HG03175 (cell line): Measurements from ENCODE around the gene SERGEF.

Source experiments
- ATAC-seq: cut with Tn5 transposase; IDR thresholded peaks from one replicate; pipeline ENCODE4 v1.9.1; 2021; ENCODE audit warnings: mild to moderate bottlenecking, moderate library complexity; ENCODE audit not compliant: unreplicated experiment

SERGEF gene

DNA sequence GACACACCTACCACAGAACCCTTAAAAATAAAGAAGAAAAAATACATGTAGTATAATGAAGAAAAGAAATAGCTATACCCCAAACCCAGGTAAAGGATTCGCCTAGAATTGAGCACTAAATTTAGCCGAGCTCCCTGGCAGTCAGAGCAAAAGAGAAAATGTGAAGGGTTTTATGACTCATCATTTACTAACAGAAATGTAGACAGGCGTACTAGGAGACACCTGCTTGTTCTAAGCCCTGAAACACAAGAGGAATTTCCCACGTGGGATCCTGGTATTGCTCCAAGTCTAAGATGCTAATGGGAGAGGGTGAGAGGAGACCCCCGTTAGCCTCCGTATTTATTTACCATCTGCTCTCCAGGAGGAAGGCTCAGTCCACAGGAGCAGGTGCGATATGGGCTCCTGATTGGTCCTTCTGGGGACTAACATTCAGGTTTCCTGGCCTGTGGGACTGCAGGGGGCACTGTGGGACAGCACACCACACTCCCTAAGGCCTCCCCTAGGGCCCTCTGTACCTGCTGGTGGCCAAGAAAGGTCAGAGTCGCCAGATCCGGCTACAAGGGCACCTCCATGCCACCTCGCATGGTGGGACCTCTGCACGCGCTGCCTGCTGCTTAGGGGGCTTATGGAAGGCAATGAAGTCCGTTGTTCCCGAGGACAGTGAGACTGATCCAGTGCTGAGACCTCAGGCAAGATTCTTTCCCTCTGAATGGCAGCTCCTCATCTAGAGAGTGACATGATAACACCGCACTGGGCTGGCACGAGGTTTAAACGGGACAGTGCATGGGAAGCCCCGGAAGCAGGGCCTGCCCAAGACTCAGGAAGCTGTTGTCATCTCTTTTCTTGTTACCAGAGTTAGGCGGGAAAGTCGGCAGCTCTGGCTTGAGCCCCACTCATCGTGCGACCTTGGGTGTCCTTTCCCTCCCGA lies 252.5 kb downstream of the SERGEF start:
- ATAC-seq: peak; percentile 75

DNA sequence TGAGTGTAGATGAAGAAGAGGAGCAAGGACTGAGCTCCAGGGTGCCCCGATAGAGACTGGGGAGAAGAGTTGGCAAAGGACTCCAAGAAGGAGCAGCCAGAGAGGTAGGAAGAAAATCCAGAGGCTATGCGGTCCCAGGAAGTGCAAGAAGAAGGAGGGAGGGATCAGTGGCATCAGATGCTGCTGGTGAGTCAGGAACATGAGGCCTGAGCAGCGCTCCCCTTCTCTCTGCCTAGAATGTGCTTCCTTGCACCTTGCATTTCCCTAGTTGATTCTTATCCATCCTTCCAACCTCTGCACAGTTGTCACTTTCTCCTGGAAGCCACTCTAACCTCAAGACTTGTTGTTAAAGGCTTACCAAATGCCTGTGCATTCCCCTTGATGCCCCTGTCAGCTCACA lies 257.0 kb downstream of the SERGEF start:
- no peak for ATAC-seq

DNA sequence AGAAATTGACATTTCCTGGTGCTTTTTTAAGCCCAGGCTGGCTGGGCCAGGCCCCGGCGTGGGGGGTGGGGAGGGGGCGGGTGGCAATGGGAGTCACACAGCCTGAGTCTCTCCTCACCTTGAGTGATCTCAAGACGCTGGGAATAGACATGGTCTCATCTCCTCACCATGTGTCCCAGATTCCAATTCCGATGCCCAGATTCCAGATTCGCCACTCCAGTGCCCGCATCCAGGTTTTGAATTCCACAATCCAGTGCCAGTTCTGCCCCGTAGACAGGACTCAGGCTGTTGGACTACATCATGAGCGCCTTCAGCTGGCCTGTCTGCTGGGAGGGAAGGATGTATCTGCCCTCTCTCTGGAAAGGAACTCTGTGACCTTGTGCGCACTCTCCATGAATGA lies 259.2 kb downstream of the SERGEF start:
- no peak for ATAC-seq

DNA sequence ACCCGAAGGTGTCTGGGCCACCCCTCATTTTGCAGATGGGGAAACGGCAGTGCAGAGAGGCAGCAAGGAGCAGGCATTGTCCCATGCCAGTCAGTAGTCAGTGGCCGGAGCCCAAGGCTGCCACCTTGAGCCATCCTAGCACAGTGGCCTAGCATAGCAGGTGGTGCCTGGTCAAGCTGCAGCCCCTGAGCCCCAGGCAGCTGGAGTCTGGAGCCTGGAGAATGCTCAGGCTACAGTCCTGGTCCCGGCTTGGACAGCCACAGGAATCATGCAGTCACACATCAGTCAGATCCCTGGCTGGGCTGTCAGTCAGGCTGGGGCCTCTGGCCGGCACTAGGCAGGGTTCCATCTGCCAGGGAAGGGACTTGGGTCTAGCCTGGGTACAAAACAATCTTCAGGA lies 259.7 kb downstream of the SERGEF start:
- no peak for ATAC-seq

DNA sequence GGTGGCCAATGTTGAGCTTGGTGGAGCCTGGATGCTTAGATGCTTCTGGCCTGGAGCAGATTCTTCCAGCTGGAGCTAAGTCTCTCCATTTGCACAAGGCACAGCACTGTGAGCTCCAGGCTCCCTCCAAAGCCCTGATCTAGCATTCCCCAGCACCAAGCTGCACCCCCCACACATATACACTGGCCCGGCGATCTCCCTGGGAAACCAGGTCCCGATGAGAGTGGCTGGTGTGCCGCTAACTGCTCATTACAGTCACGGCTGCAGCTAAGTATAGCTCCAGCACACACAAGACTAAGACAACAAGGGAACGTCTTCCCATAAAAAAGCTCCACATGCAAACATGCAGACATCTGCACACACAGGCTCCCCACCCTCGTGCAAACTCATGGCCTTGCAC lies 260.7 kb downstream of the SERGEF start:
- ATAC-seq: no peak

DNA sequence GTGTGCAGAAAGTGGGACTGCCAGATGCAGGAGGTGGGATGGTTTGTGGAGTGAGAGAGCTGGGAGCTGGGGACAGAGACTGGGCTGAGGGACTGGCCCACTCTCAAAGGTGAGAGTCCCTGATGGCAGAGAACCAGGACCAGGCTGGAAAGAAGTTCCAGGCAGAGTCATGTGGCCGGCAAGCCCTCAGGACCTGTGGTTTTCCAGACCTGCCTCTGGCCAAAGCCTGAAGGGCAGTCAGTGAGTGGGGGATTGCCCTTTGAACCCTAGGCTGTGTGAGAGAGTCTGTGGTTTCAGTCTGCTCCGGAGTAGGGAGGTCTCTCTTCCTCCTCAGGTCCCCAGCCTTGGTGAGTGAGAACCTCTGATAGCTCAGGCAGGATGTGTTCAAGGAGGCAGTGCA lies 261.3 kb downstream of the SERGEF start:
- ATAC-seq: no peak

DNA sequence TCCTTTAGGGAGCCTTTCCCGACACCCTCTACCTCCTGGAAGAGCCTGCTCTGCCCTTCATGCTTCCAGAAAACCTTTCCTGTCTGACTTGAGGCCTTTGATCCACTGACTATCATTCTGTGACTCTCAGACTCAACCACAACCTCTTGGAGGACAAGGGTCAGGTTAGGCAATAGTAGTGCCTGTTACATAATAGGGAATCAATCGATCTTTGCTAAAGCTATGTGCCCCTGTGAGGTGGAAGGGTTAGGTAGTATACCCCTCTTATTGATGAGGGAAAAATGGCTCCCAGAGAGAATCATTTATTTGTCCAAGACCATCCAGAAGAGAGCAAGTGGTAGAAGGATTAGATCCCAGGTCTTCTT lies 262.1 kb downstream of the SERGEF start:
- ATAC-seq: no peak

DNA sequence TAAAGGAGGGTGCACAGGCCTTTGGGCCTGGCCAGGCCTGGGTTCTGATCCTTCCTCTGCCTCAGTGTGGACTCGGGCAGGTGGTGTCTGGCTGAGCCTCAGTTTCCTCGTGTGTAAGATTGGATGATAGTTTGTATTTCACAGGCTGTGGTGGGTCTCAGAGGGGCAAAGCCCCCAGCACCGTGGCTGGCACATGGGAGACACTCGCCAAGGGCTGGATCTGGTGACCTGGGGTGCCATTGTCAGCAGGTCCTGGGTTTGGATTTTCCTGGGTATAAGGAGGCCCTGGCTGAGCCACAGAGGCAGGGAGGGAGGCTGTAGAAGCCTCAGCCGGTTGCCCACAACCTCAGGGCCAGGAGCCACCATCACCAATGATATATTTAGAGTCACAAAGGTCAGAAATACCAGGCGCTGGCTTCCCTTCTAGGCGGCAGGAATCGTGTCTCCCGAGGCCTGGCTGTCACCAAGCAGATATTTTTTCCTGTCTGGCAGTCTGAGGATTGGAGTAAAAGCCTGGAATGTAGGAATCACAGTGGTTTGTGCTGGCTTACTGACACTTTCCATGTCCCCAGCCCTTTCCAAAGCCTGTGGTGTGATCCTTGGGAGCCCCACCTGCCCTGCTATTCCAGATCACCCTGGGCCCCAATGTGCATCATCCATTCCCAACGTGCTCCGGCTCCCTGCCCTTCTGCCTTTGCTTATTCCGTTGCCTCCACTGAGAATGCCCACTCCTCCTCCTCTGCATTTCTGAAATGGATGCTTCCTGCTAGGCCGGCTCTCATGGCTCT lies 262.6 kb downstream of the SERGEF start:
- no peak for ATAC-seq

DNA sequence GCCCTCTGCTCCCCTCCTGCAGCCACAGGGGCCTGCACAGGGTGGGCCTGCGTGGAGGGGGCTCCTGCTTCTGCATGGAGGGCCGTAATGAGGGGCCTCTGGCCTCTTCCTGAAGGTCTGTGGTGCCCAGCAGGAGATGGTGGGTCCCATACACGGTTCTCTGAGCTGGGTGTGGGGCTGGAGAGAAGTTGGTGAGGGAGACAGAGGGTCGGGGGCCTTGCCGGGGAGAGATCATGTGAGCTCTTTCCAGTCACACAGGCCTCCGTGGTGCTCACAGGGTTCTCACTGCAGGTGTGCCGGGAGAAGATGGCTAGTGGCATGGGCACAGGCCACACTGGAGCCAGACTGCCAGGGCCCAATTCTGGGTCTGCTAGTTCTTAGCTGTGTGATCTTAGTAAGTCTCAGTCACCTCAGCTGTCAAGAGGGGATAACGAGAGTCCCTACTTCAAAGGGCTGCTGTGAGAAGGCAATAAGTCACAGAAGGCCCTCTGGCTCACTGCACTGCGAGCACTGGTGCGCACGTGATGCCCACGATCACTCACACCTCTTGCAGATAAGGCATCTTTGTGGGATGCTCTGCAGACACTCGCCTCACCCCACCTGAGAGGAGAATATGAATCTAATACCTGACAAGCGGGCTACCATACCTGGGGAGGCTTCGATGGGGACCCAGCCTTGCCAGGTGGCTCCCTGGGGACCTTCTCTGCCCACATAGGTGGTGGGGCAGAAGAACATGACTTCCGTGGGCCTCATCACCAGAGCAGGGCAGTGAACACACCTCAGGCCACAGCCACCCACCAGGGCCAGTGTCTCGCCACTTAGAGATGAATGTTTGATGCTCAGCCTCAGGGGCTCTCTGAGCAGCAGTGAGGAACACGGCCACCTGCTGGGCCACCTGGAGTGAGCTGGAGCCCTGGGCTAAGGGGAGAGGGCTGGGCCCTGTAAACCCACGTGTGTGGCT lies 263.8 kb downstream of the SERGEF start:
- no peak for ATAC-seq

DNA sequence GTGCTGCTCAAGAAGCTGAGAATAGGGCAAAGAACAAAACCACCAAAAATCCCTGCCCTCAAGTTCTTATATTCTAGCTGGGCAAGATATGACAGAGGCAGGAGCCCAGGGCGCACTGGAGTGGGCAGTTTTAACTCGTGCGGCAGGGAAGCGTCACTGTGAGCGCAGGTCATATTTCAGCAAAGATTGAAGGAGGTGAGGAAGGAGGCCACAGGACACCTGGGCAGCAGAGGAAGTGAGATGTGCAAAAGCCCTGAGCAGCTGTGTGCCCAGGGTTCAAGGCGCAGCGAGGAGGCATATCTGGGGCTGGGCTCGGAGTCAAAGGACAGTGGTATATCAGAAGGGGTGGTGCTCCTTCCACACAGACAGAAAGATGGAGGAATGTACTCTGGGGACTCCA lies 264.8 kb downstream of the SERGEF start:
- no peak for ATAC-seq

DNA sequence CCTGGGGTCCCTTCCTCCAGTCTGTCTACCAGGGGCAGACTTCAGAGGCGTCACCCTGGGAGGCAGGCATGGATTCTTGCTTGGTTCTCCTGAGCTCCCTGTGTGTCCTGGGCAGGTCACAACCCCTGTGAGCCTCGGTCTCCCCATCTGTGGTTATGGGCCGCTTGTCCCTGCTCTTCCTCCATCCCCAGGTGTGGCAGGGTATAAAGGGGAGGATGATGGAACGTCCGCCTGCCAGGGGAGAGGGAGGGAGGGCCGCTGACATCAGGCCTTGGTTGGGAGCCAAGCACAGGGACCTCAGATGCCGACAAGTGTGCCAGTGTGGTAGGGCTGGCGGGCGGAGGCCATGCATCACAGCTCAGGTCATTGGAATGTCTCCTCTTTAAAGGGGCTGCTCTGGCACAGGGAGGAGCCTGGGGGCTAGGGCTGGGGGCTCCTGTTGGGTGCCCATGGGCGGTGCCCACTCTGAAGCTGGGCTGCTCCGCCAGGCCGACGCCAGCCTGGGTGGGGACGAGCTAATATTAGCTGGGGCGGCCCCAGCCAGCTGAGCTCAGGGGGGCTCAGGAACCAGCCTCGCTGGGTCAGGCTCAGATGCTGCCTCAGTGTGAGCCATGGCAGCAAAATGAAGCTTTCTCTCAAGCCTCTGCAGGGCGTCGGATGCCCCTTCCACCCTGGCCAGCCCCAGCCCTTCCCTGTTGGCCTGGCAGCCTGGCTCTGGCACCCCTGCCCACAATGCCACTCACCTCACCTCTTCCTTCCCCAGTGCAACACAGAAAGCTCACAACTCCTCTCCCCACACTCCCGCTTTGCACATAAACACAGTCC lies 265.5 kb downstream of the SERGEF start:
- ATAC-seq: no peak

DNA sequence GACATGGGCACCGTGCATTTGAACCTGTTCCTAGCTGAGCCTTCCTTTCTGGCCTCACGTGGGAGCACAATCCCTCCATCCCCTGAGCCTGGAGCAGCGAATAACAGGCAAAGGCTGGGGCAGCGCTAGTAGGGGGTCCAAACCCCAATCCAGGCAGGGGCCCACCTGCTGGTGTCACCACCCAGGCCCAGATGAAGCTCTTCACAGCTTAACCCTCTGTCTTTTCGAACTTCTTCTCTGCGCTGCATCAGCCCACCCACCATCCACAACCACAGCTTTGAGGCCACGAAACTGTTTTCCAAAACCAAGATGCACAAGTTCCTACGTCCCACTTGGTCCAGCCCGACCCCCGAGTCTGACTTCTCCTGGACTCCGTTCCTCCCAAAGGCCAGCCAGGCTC lies 266.8 kb downstream of the SERGEF start:
- no peak for ATAC-seq

DNA sequence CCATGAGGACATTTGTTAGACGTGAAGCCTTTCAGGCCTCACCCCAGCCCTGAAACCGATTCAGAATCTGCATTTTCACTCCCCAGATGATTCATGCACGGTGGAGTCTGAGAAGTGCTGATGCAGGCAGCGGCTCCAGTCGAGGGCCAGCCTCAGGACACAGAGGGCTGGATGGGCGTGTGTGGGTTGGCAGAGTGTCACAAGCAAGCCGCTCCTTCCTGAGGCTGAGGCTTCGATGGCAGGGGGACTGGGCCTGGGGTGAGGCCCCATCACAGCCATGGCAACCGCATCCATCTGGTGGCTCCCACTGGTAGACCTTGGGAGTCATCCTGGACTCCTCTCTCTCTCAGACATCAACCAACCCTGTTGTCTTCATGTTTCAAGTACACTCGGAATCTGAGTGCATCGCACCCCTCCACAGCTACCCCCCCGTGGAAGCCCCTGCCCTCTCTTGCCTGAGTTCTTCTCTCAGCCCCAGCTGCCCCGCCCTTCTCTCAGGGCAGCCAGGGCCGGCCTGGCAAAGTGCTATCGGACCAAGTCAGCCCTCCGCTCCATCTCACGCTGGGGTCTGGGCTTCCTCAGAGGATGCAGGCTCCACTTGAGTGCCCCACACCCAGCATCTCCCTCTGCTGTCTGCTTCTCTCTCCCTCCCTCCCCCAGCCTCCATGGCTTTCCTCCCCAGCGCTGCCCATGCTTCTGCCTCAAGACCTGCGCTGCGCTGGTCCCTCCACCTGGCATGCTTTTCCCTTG lies 267.6 kb downstream of the SERGEF start:
- ATAC-seq: no peak

DNA sequence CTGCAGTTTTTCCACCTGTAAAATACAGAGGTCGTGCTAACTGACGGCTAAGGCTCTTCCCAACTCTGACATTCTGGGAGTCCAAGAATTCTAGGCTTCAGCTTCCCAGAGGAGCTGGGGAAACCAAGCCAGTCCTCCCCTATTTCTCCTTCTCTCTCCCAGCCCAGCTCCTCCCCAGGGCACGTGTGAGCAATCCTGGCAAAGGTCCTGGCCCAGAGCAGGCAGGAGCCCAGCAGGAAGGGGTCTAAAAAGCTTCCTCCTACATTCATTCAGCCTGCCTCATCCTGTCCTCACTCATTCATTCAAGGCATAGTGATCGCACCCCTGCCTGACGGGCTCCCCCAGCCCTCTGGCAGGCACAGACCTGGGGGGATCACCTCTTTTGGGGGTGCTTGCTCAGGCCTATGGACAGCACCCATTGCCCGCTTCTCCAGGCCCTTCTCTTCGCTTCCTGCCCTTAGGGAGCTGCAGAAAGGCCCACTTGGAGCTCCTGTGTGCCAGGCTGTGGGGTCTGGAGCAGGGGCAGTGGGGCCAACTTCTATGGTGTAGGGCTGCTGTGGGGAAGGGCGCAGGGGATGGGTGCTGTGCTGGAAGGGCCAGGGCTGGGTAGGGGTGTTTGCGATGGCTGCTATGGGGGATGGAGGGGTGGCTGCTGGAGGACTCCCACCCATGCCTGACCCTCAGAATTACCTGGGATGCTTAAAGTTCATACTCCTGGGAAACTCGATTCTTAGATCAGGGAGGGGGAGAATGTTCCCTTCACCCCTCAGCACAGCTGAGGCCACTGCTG lies 268.5 kb downstream of the SERGEF start:
- ATAC-seq: no peak

DNA sequence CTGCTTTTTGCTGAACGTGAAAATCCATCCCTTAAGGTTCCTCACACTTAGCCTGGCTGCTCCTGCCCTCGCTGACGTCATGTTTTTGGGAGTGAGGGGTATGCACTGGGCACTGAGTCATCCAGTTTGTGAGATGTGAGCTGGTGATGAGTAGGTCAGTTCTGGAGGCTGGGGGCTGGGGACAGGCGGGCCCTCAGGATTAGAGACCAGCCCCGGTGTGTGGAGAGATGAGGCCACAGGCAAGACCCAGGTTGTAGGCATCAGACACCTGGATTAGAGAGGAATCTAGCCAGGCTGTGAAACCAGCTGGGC lies 269.1 kb downstream of the SERGEF start:
- no peak for ATAC-seq

DNA sequence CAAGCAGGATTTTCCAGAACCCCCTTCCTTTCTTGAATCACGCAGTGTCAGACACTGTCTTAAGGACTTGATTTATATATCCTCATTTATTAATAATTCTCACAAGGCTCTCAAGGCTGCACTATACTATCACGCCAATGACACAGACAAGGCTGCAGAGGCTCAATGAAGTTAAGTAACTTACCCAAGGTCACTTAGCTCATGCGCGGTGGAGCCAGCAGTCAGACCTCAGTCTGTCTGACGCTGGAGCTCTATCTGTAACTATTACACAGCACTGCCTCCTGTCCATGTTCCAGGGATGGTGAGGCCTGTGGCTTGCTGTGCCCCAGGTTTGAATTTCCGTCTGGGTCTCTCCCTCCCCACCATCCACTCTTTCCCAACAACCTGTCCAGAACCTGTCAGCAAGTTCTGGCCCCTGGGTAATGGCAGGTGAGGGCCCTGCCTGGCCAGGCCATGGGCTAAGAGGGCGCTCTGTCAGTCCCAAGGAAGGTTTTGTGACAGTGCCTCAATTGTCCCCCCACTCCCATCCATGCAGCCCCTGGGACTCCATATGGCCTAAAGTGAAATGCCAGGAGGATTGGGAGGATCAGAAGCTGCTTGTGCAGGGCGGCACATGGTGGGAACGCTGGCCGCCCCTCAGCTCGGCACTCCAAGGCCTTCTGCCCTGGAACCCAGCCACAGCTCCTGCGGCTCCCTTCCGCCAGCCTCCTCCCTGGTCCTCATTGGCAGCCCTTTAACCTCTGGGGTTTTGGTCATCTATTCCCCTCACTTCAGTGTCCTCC lies 269.6 kb downstream of the SERGEF start:
- ATAC-seq: no peak

DNA sequence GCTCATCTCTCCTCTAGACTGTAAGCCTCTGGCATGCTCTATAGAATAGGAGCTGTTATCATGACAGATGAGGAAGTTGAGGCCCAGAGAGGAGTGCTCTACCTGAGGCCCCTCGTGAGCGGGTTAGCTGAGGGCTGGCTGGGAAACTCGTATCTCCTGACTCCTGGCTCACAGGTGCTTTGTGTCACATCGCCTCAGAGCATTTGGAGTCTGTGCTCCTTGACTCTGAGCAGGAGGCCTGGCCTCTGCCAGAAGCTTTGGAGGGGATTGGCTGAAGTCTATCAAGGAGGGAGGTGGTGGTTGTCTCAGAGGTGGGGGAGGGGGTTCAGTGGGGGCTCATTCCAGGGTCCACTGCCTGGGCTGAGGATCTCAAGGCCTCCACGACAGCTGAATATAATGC lies 270.8 kb downstream of the SERGEF start:
- ATAC-seq: no peak

DNA sequence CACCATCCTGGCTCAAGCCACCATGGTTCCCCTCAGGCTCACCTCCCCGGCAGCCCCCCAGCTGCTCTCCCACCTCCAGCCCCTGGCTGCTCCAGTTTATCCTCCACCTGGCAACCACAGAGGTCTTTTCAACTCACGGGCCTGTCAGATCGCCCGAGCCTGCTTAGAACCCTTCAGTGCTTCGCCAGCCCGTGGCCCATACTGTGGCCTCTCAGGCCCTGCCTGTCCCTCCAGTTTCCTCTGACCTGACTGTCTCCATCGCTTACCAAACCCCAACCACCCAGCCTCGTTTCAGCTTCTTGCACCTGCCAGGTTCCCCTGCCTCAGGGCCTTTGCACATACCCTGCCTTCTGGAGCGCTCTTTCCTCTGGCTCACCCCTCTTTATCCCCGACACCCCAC lies 271.4 kb downstream of the SERGEF start:
- no peak for ATAC-seq
